HepG2 (cell line): ENCODE data around the gene STARD8. TPM values are rescaled to one million over a fixed set of nuclear protein-coding genes. Genes with fewer than 3 reads are reported as not detected.

Experiments
- ATAC-seq: fragments of 200-7000 bp; cut with Tn5 transposase; 3 replicates; pipeline ENCODE4 v1.9.1; 2020; ENCODE audit warnings: mild to moderate bottlenecking, moderate library complexity
- BruUV-seq: library from RNA; stranded (reverse); fragments of 400-500 nt; replicated peaks from 2 replicates; lab custom pipeline; 2021; lab: Mats Ljungman, UMichigan
- CTCF ChIA-PET: fragments of 300-600 bp; formaldehyde crosslinking; extraction: SDS; loops from one replicate; lab custom pipeline; 2021; ENCODE audit warnings: low total read pairs, inconsistent platforms, low intra/inter-chr PET ratio; lab: Yijun Ruan, JAX
- POLR2A ChIA-PET: fragments of 350-600 bp; sonication (Branson Sonifier 250); formaldehyde crosslinking; loops from one replicate; lab custom pipeline; 2020; ENCODE audit warnings: antibody characterized with exemption, inconsistent platforms; lab: Yijun Ruan, JAX
- DNase-seq: peaks from one replicate; pipeline ENCODE4 v3.0.0-alpha.2; 2015; ENCODE audit warnings: low spot score
- FAIRE-seq: peaks from 3 replicates; lab custom pipeline; 2011; peaks lifted over from hg19 to GRCh38; lab: Jason Lieb, UNC
- H2AFZ ChIP-seq: one replicate; pipeline ENCODE4 v1.6.1; 2011; ENCODE audit warnings: low read length, inconsistent platforms
- H3K27ac ChIP-seq: fragments of 300-600 bp; 3 replicates; pipeline ENCODE4 v1.8.0; 2011; ENCODE audit warnings: mixed run types, mild to moderate bottlenecking, mixed read lengths, low read length, inconsistent platforms; ENCODE audit not compliant: insufficient read depth; ENCODE audit errors: extremely low read length
- H3K27me3 ChIP-seq, 2 experiments: fragments of 200-600 bp in 1 of 2; 2 replicates in 1 of 2; 3 replicates in 1 of 2; pipeline versions ENCODE4 v1.6.0 to v1.8.0; 2011; ENCODE audit warnings: low read length in 2 of 2, mild to moderate bottlenecking in 2 of 2, moderate library complexity in 2 of 2, inconsistent platforms in 1 of 2; ENCODE audit not compliant: insufficient read depth in 2 of 2, control insufficient read depth in 1 of 2
- H3K36me3 ChIP-seq, 2 experiments: fragments of 200-600 bp in 1 of 2; replicated peaks in 1 of 2; 2 replicates in 1 of 2; 3 replicates in 1 of 2; pipeline versions ENCODE4 v1.5.1 to v1.8.0; 2011; ENCODE audit warnings: low read length in 2 of 2, inconsistent platforms in 1 of 2; ENCODE audit not compliant: insufficient read depth in 2 of 2, control insufficient read depth in 1 of 2
- H3K4me1 ChIP-seq: 2 replicates; pipeline ENCODE4 v1.5.1; 2012; ENCODE audit warnings: low read length, inconsistent platforms; ENCODE audit not compliant: insufficient read depth
- H3K4me2 ChIP-seq: 2 replicates; pipeline ENCODE4 v1.6.0; 2011; ENCODE audit warnings: low read depth, low read length, inconsistent platforms
- H3K4me3 ChIP-seq, 3 experiments: fragments of 200-600 bp in 1 of 3; sonication (generic), shearing (Covaris generic) in 1 of 3; replicated peaks in 1 of 3; 2 replicates each; pipeline ENCODE4 v1.5.1; 2011 to 2016; ENCODE audit warnings: low read length in 3 of 3, inconsistent platforms in 2 of 3, low read depth in 2 of 3, mild to moderate bottlenecking in 2 of 3, control low read depth in 1 of 3, mixed read lengths in 1 of 3; ENCODE audit not compliant: insufficient read depth in 1 of 3
- H3K79me2 ChIP-seq: one replicate; pipeline ENCODE4 v1.6.1; 2011; ENCODE audit warnings: low read length, inconsistent platforms; ENCODE audit not compliant: insufficient read depth
- H3K9ac ChIP-seq: 2 replicates; pipeline ENCODE4 v1.6.0; 2011; ENCODE audit warnings: mild to moderate bottlenecking, low read depth, low read length, inconsistent platforms; ENCODE audit not compliant: insufficient read depth
- H3K9me3 ChIP-seq: 2 replicates; pipeline ENCODE4 v1.5.1; 2012; ENCODE audit warnings: mild to moderate bottlenecking, low read length
- H4K20me1 ChIP-seq: 2 replicates; pipeline ENCODE4 v1.6.0; 2011; ENCODE audit warnings: inconsistent platforms, mild to moderate bottlenecking, low read length, moderate library complexity; ENCODE audit not compliant: insufficient read depth
- FOXC1 ChIP-seq: sonication (generic); formaldehyde crosslinking; IDR thresholded peaks from 2 replicates; pipeline ENCODE4 v1.8.0; 2022; ENCODE audit warnings: mild to moderate bottlenecking, missing genetic modification reagents, borderline replicate concordance
- GABPA ChIP-seq, 2 experiments: IDR thresholded peaks; 2 replicates each; pipeline ENCODE4 v1.6.1; 2011 to 2016; ENCODE audit warnings: low read depth in 2 of 2, low read length in 1 of 2, missing biosample characterization in 1 of 2, missing genetic modification characterization in 1 of 2
- KDM2A ChIP-seq: sonication (generic); formaldehyde crosslinking; IDR thresholded peaks from 2 replicates; pipeline ENCODE4 v1.4.0; 2020; ENCODE audit warnings: low read depth, missing genetic modification reagents, borderline replicate concordance
- MAFG ChIP-seq: sonication (generic); formaldehyde crosslinking; IDR thresholded peaks from 2 replicates; pipeline ENCODE4 v1.5.1; 2020; ENCODE audit warnings: mild to moderate bottlenecking, missing genetic modification reagents
- NFE2L1 ChIP-seq: sonication (generic); formaldehyde crosslinking; IDR thresholded peaks from 2 replicates; pipeline ENCODE4 v1.4.0; 2020; ENCODE audit warnings: missing genetic modification reagents, mild to moderate bottlenecking, borderline replicate concordance
- PBX2 ChIP-seq: IDR thresholded peaks from 2 replicates; pipeline ENCODE4 v1.6.1; 2016; ENCODE audit warnings: control low read depth
- RFXANK ChIP-seq: IDR thresholded peaks from 2 replicates; pipeline ENCODE4 v1.6.1; 2016
- SMYD3 ChIP-seq: sonication (generic); formaldehyde crosslinking; IDR thresholded peaks from 2 replicates; pipeline ENCODE4 v1.8.1; 2023; ENCODE audit warnings: mild to moderate bottlenecking, missing genetic modification reagents
- SRY ChIP-seq: sonication (generic); formaldehyde crosslinking; IDR thresholded peaks from 2 replicates; pipeline ENCODE4 v1.8.0; 2022; ENCODE audit warnings: mild to moderate bottlenecking, missing genetic modification reagents
- ZMYM2 ChIP-seq: sonication (generic); formaldehyde crosslinking; IDR thresholded peaks from 2 replicates; pipeline ENCODE4 v1.8.0; 2022; ENCODE audit warnings: mild to moderate bottlenecking, missing genetic modification reagents
- WGBS: methylation state at CpG from one replicate; pipeline ENCODE4 v1.1.6; 2017; ENCODE audit warnings: low lambda C conversion rate; 5-methylcytosine and 5-hydroxymethylcytosine counted together
- in situ Hi-C: cut with HindIII; loops from 2 replicates; pipeline ENCODE4 v1.10.0; 2017; ENCODE audit warnings: low pct_unique_long_range_greater_than_20kb; ENCODE audit not compliant: extremely low pct_ligation_motif_present
- intact Hi-C: fragments of 100-400 bp; cut with micrococcal nuclease; formaldehyde crosslinking; loops from one replicate; pipeline ENCODE4 v1.10.0; 2022; ENCODE audit not compliant: unreplicated experiment
- polyA plus RNA-seq, 8 experiments: library from polyadenylated mRNA; depleted of rRNA in 3 of 8; stranded (reverse) in 7 of 8; unstranded in 1 of 8; fragments of >200 nt; fragmentation: Illumina TruSeq in 4 of 8; extraction: Trizol in 4 of 8; gene quantifications; 2 replicates each; pipeline versions ENCODE4 v1.2.1 to v1.2.3, GENCODE V29; 2011 to 2016; ENCODE audit warnings: low read depth in 4 of 8, missing spikeins in 1 of 8, mixed read lengths in 1 of 8; ENCODE audit not compliant: insufficient read depth in 1 of 8
- total RNA-seq, 5 experiments: library from RNA; depleted of rRNA; stranded (reverse); fragments of >200 nt; fragmentation: Illumina TruSeq; extraction: Trizol; gene quantifications; 2 replicates each; pipeline ENCODE4 v1.2.3, GENCODE V29; 2016; ENCODE audit warnings: low read depth in 1 of 5

STARD8 gene
- total and polyA plus RNA-seq, 2 of the 13 experiments (the other 11 are each of a cell fraction or from before 2014, with no cell fraction given): 0.02 to 0.09 TPM

- no peak overlapping the region for H3K4me2 ChIP-seq
- no peaks in the 10 kb centered on the region for H3K79me2 ChIP-seq
- no peaks in the 10 kb centered on the region for H3K4me1 ChIP-seq
- DNase-seq (no peak), FAIRE-seq (no peak), ATAC-seq (no peak)
- TF ChIP-seq PBX2 (CRISPR knock-in tag) (no peak), SRY (CRISPR knock-in tag) (no peak), FOXC1 (CRISPR knock-in tag) (no peak), MAFG (CRISPR knock-in tag) (no peak), NFE2L1 (CRISPR knock-in tag) (no peak), RFXANK (no peak), ZMYM2 (no peak), SMYD3 (no peak), KDM2A (CRISPR knock-in tag) (no peak), GABPA (IDR thresholded peaks at IDR 0.05; ENCODE audit: low read depth, low read length) (no peak), GABPA (CRISPR knock-in tag; IDR thresholded peaks at IDR 0.05; ENCODE audit: low read depth) (no peak)
- H3K9ac ChIP-seq: no peak overlapping the region
- no peak overlapping the region for H3K4me3 ChIP-seq
- ChIA-PET POLR2A (no interaction called here), CTCF (no interaction called here)
- no peaks in the 10 kb centered on the region for H3K9me3 ChIP-seq
- H3K27ac ChIP-seq: no peak overlapping the region
- intact Hi-C loops (no loop called here), in situ Hi-C loops (no loop called here)
- H4K20me1 ChIP-seq: no peaks in the 10 kb centered on the region
- no peak overlapping the region for H2AFZ ChIP-seq
- WGBS: no CpG with 5 or more reads among the region's 24 CpGs
- BruUV-seq: no TSS peak
- no peaks in the 10 kb centered on the region for H3K27me3 ChIP-seq
- no peaks in the 10 kb centered on the region for H3K36me3 ChIP-seq
Observed at GRCh38 chrX:68723491-68724155, 76.2 kb downstream of the STARD8 start.
